GM12891 (cell line): ENCODE measurements around the gene GIT1.

Experiments
- DNase-seq: peaks from one replicate; pipeline ENCODE4 v3.0.0; 2011; ENCODE audit warnings: low spot score; ENCODE audit not compliant: insufficient read length
- FAIRE-seq: peaks from 2 replicates; lab custom pipeline; 2011; peaks lifted over from hg19 to GRCh38; lab: Jason Lieb, UNC
- PAX5 ChIP-seq: IDR thresholded peaks from 2 replicates; pipeline ENCODE4 v1.6.1; 2011; ENCODE audit warnings: low read length, moderate library complexity, mild to moderate bottlenecking; ENCODE audit not compliant: insufficient read depth, severe bottlenecking
- POLR2A ChIP-seq: IDR thresholded peaks from 2 replicates; pipeline ENCODE4 v1.6.1; 2011; ENCODE audit warnings: low read depth, low read length, control low read depth
- POLR2AphosphoS5 ChIP-seq: IDR thresholded peaks from 2 replicates; pipeline ENCODE4 v1.6.1; 2011; ENCODE audit warnings: low read depth, low read length, control low read depth
- POU2F2 ChIP-seq: IDR thresholded peaks from 2 replicates; pipeline ENCODE4 v1.6.1; 2011; ENCODE audit warnings: low read depth, mild to moderate bottlenecking, control low read depth, low read length, moderate library complexity
- SPI1 ChIP-seq: IDR thresholded peaks from 2 replicates; pipeline ENCODE4 v1.6.1; 2011; ENCODE audit warnings: low read depth, low read length, control low read depth
- TAF1 ChIP-seq: IDR thresholded peaks from 2 replicates; pipeline ENCODE4 v1.6.1; 2011; ENCODE audit warnings: low read depth, low read length, control low read depth

GIT1 gene

GRCh38 chr17:29587591-29587990 is 1.9 kb downstream of the GIT1 start:
- TF ChIP-seq SPI1 (no peak), TAF1 (no peak), PAX5 (no peak), POLR2A (no peak), POLR2AphosphoS5 (no peak), POU2F2 (no peak)
- no peak for FAIRE-seq
- no peak for DNase-seq

- no peak for TF ChIP-seq POLR2A
- no peak for TF ChIP-seq POLR2AphosphoS5
- TF ChIP-seq PAX5, result no peak
- TF ChIP-seq TAF1, result no peak
- no peak for TF ChIP-seq POU2F2
- TF ChIP-seq SPI1, result no peak
- DNase-seq, result no peak
- no peak for FAIRE-seq
Measured at GRCh38 chr17:29586676-29587469, 2.6 kb downstream of the GIT1 start.

DNA sequence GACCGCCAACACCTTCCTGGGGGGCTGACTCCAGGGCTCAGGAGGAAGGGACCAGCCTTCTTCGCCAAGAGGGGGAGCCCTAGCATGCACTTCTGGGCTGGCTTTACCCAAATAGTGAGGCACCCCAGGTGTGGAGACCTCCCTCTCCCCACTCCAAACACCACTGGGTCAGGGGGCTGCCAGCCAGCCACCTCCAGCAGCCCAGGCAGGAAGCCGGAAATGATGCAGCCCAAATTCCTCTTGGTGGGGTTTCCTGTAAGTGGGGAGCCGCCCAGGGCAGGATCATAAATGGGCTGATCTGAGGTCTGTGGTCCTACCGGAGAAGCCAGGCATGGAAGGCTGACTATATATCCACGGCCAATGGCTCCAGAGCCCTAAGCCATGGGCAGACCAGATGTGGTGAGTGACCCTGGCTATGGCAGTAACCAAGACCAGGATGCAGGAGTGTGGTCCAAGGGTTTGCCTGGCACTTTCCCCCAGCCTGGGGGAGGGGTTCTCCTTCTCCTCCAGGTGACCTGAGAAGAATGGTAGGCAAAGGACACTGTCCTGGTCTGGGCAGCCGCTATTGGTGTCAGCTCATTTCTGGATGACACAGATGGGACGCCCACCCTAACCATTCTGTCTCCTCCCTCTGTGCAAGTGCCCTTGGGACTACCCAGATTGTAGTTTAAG is 4.2 kb downstream of the GIT1 start:
- no peak for TF ChIP-seq POU2F2
- no peak for DNase-seq
- peak; percentile 52 for FAIRE-seq

- no peak for TF ChIP-seq POLR2A
- no peak for TF ChIP-seq POU2F2
- no peak for TF ChIP-seq TAF1
- TF ChIP-seq PAX5, result no peak
- TF ChIP-seq SPI1, result no peak
- no peak for TF ChIP-seq POLR2AphosphoS5
- DNase-seq (no peak), FAIRE-seq (no peak)
Measured at GRCh38 chr17:29584452-29585079, 4.9 kb downstream of the GIT1 start.

DNA sequence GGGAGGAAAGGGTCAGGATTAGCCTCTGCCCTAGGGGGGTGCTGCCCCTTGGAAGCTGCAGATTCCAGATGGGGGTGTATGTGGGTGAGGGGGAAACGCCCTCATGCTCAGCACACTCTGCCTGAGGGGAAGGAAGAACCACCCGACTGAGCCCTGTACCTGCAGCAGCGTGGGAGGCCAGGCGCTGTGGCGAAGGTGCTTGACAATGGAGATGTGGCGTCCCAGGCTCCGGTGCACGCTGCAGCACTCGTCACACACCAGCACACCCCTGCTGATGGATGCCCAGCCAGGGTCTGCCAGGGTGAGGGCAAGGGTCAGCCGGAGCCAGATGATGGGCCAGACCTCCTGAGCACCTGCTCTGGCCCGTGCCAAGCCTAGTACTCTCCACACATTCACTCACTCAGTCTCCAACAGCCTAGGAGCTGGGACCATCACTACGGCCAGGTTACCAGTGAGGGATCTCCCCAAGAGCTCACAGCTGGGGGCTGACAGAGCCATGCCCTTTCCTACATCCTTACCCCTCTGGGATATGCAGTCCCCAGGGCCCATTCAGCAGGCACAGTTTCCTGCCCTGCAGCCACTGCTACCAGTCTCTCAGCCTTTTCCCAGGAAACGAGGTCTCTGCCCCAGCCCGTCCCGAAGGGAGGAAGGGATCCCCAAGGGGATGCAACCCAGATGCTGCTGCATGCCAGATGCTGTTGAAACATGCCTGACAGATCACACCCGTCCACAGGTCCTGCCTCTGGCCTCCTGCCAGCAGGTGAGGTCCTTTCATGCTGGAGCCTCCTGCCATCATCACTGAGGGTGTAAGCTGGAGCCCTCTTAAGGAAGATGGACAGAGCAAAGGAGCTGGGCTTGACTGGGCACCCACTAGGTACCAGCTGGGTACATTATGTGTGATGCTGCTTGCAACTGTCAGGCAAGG is 5.9 kb downstream of the GIT1 start:
- no peak for TF ChIP-seq TAF1
- no peak for TF ChIP-seq POLR2AphosphoS5
- no peak for TF ChIP-seq SPI1
- TF ChIP-seq POLR2A, result no peak
- TF ChIP-seq PAX5, result no peak
- no peak for TF ChIP-seq POU2F2
- peak; percentile 85 for FAIRE-seq
- no peak for DNase-seq

DNA sequence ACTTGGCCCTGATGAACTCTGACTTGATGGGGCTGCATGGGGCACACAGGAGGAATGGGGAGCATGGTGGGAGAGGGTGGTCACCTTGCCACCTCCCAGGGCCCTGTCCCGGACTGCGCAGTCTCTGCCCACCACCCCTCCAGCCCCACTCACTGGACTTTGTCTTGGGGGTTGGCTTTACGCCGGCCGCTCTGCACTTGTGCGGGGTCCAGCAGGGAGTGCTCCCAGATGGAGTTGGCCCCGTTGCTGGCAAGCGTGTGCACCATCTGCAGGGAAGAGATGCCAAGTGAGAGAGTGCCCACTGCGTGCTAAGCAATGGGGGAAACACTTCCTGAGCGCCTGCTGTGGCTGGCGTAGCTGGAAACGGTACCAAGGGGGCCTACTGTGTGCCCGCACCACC is 6.7 kb downstream of the GIT1 start:
- DNase-seq (no peak), FAIRE-seq (no peak)
- TF ChIP-seq POLR2AphosphoS5 (no peak), TAF1 (no peak), POLR2A (no peak), PAX5 (no peak), SPI1 (no peak), POU2F2 (no peak)

- no peak for DNase-seq
Measured at GRCh38 chr17:29582254-29582765, 7.1 kb downstream of the GIT1 start.

DNA sequence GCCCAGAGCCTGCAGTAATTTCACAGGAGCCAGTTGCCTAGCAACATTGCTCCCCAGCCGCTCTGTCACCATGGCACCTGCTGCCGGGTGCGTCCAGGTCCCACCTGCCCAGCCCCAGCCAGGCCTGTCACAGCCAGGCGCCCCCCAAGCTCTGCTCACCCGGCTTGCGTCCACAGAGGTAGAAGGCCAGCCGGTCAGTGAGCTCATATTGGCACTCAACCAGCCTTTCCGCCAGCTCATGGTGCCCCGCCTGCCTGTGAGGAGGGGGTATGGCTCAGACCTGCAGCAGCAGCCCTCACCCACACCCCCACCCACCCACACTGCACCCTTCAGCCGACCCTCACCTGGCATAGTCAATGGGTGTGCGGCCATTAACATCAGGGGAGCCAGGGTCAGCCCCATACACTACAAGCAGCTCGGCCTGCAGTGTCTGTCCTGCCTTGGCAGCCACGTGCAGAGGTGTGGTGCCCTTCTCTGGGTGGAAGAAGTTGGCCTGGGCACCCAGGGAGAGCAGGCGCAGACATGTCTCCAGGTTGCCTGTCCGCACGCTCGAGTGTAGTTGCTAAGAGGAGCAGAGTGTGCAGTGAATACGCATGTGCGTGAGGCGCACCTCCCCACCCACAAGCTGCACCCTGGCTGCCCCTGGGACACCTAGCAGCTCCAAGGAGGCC is 7.7 kb downstream of the GIT1 start:
- DNase-seq (no peak), FAIRE-seq (no peak)
- TF ChIP-seq SPI1 (no peak), PAX5 (no peak), TAF1 (no peak), POU2F2 (no peak), POLR2A (no peak), POLR2AphosphoS5 (no peak)

More at GRCh38 chr17:29582254-29582765, 7.1 kb downstream of the GIT1 start:
- FAIRE-seq, result no peak
- TF ChIP-seq SPI1 (no peak), TAF1 (no peak), POLR2AphosphoS5 (no peak), POU2F2 (no peak), PAX5 (no peak), POLR2A (no peak)
